Measurements from ENCODE around the gene ZNF318. TPM values are rescaled to one million over a fixed set of nuclear protein-coding genes. Genes with fewer than 3 reads are reported as not detected.

ZNF318 gene
- total and polyA plus RNA-seq, 11 donors = 7.3 to 15.7 (median 13.9) TPM

- intact Hi-C loops (cut with DNase I) = loop anchor here in 1 of 10 donors (10.0 kb wide), 1 partner anchor 46 kb away; the partner anchor contains the start of gene ABCC10
- Histone ChIP-seq H3K27me3 (peaks cover 0 to 4% (median 0%) of the 10 kb centered on the region in 9 donors), H3K27ac (no peak overlapping the region), H3K4me3 (no peak overlapping the region), H3K9me3 (no peaks in the 10 kb centered on the region), H3K4me1 (peaks cover 0 to 10% (median 0%) of the 10 kb centered on the region in 12 donors), H3K36me3 (no peaks in the 10 kb centered on the region)
- TF ChIP-seq CTCF (IDR thresholded peaks at IDR 0.05) = no peak
- TF ChIP-seq POLR2A (IDR thresholded peaks at IDR 0.05) = no peak
- ATAC-seq = no peak
- WGBS, 4 donors = 68 to 71% (median 69%) methylated on average over 2 to 3 of the region's 3 CpGs
- no peak for DNase-seq
Observed at GRCh38 chr6:43378631-43379030, 9.2 kb upstream of the ZNF318 start.

GRCh38 chr6:43377710-43378229 is 8.3 kb upstream of the ZNF318 start:
- no peaks in the 10 kb centered on the region for H3K9me3 ChIP-seq
- H3K36me3 ChIP-seq = no peaks in the 10 kb centered on the region
- no peak for DNase-seq
- peaks cover 0 to 1% (median 0%) of the 10 kb centered on the region in 12 donors for H3K4me1 ChIP-seq
- no peak overlapping the region for H3K4me3 ChIP-seq
- no peak for TF ChIP-seq POLR2A (IDR thresholded peaks at IDR 0.05)
- no peak overlapping the region for H3K27ac ChIP-seq
- peaks cover 0 to 4% (median 0%) of the 10 kb centered on the region in 9 donors for H3K27me3 ChIP-seq
- no peak for ATAC-seq
- intact Hi-C loops (cut with DNase I) = loop anchor here in 1 of 10 donors (10.0 kb wide), 1 partner anchor 47 kb away; the partner anchor contains the start of gene ABCC10
- 83 to 93% (median 88%) methylated on average over 2 of the region's 2 CpGs for WGBS, 4 donors

- H3K4me1 ChIP-seq = no peaks in the 10 kb centered on the region
- no peaks in the 10 kb centered on the region for H3K36me3 ChIP-seq
- H3K27ac ChIP-seq = no peak overlapping the region
- no peaks in the 10 kb centered on the region for H3K9me3 ChIP-seq
- no peak overlapping the region for H3K4me3 ChIP-seq
- WGBS, 4 donors = 82 to 100% (median 89%) methylated on average over 1 of the region's 1 CpG
- DNase-seq = no peak
- peaks cover 0 to 4% (median 0%) of the 10 kb centered on the region in 9 donors for H3K27me3 ChIP-seq
- intact Hi-C loops (cut with DNase I) = loop anchor here in 1 of 10 donors (10.0 kb wide), 1 partner anchor 48 kb away; the partner anchor contains the start of gene ABCC10
- ATAC-seq = no peak
- no peak for TF ChIP-seq POLR2A (IDR thresholded peaks at IDR 0.05)
- no peak for TF ChIP-seq CTCF (IDR thresholded peaks at IDR 0.05)
Observed at GRCh38 chr6:43376551-43376981, 7.1 kb upstream of the ZNF318 start.

- Histone ChIP-seq H3K27ac (no peak overlapping the region), H3K27me3 (peaks cover 0 to 4% (median 0%) of the 10 kb centered on the region in 9 donors), H3K36me3 (no peaks in the 10 kb centered on the region), H3K9me3 (no peaks in the 10 kb centered on the region), H3K4me3 (no peak overlapping the region), H3K4me1 (no peaks in the 10 kb centered on the region)
- intact Hi-C loops (cut with DNase I) = loop anchor here in 1 of 10 donors (10.0 kb wide), 1 partner anchor 49 kb away; the partner anchor contains the start of gene ABCC10
- no peak for ATAC-seq
- no peak for DNase-seq
- 85 to 91% (median 89%) methylated on average over 4 of the region's 4 CpGs for WGBS, 4 donors
- TF ChIP-seq CTCF (IDR thresholded peaks at IDR 0.05) (no peak), POLR2A (IDR thresholded peaks at IDR 0.05) (no peak)
Observed at GRCh38 chr6:43375693-43376092, 6.2 kb upstream of the ZNF318 start.

Data from heart left ventricle (tissue), 16 donors.